ENCODE results near the gene CFAP299.

DNA sequence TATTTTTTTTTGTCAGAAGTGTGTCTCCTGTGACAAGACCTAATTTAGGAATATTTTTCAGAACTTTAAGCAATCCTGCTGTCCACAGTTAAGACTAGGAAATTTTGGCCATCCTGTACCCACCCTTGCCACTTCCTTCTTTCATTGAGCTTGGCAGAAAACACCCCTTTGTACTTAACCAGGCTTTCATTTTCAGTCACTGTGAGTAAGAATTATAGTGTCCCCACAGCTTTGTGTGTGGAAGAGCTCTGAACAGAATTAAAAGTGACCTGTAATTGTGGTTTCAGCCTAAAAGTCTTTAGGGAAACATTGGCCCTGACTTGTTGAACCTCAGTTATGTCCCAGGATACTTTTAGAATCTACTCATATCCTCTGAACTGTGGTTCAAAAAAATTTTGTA lies 541.3 kb downstream of the CFAP299 start:
- no peak for TF ChIP-seq CTCF (IDR thresholded peaks at IDR 0.05)
- TF ChIP-seq POLR2A (IDR thresholded peaks at IDR 0.05): no peak
- no peak for TF ChIP-seq POLR2AphosphoS5 (IDR thresholded peaks at IDR 0.05)
